Activated T-cell treated with anti-CD3 and anti-CD28 coated beads, Interleukin-2, amount 50 U/mL, for 4 hours (primary cell): ENCODE measurements around the gene TRIB2. TPM values are rescaled to one million over a fixed set of nuclear protein-coding genes. Genes with fewer than 3 reads are reported as not detected.

Experiments
- ATAC-seq, 2 donors: fragments of 200-7000 bp; cut with Tn5 transposase; one replicate each; pipeline ENCODE4 v1.10.0; 2021
- DNase-seq: peaks from one replicate; pipeline ENCODE4 v3.0.0-alpha.2; 2020
- H3K27me3 Mint-ChIP-seq: one replicate; pipeline ENCODE4 v1.8.0; 2021; ENCODE audit warnings: low read depth, mixed read lengths
- H3K36me3 Mint-ChIP-seq: one replicate; pipeline ENCODE4 v1.8.0; 2022; ENCODE audit warnings: mixed read lengths; ENCODE audit not compliant: insufficient read depth
- H3K4me1 Mint-ChIP-seq: one replicate; pipeline ENCODE4 v1.8.0; 2021; ENCODE audit warnings: low read depth, mixed read lengths
- H3K4me3 Mint-ChIP-seq: one replicate; pipeline ENCODE4 v1.8.0; 2021; ENCODE audit warnings: mild to moderate bottlenecking, moderate library complexity, mixed read lengths
- H3K9me3 Mint-ChIP-seq: one replicate; pipeline ENCODE4 v1.8.0; 2021; ENCODE audit warnings: mixed read lengths
- total RNA-seq, 3 donors: library from RNA; stranded (reverse); gene quantifications; one replicate each; pipeline ENCODE4 v1.2.1, GENCODE V29; 2021

Gene TRIB2
- total RNA-seq, 3 donors from 2014 or later, result 8.8 to 13.3 (median 9.8) TPM

DNA sequence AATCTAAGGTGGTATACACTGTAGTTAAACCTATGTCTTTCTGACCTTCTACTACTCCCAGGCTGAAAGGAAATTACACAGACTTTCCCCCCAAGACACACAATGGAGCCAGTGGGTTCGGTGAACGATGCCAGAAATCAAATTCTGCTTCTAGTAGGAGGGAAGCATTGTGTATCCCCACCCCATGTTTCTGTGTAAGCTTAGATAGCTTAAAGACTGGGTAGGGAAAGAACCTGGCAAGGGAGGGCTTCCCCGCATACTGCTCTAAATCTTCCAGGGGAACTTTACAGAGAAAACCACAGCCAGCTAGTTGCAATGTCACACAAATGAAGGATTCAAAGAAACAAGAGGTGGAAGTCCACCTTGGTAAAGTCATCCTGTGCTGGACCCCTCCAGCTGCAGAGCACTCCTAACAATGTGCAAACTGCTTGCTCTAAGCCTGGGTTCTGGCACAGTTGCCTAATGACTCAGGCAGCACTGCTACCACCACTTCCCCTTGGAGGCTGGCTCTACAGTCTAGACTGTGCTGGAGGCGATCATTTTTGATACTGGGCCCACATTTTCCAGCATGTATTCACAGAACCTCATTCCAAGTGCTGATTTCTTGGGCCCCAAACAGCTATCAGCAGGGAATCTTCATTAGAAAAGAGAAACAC, 47.5 kb downstream of the TRIB2 start:
- Mint-ChIP-seq H3K36me3 (no peaks in the 10 kb centered on the region), H3K4me1 (peaks cover 11% of the 10 kb centered on the region), H3K27me3 (peaks cover 3% of the 10 kb centered on the region), H3K9me3 (peaks cover 5% of the 10 kb centered on the region), H3K4me3 (no peak overlapping the region)
- DNase-seq (no peak), ATAC-seq (no peak)

DNA sequence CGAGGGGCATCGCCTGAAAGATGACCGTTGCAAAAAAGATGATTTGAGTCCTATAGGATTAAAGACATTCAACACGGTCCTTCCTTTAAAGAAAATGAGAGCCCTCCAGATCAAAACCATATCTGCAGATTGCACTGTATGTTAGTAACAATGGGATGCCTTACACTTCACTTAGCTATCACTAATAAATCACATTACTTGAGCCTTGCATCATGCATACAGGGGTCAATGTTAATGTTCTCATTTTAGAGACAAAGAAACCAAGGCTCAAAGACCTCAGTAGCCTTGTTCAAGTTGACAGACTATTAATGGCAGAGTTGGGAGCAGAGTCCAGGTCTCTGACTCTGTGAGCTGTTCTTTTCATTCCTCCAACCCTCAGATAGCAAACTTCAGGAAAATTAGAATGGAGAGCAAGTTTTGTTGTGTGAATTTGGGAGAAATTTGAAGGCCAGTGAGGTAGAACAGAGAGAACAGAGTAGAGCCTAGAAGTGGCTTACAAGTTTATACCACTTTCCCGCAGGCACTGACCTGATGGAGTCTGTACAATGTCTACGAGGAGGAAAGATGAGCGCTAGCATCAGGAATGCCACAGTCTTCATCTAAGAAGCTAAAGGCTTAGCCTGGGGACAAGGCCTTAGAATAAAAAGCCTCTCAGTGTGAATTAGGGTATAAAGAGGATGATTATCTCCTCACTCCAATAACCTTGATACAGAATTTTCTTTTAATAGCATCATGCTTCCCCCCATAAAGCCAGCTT, 48.3 kb downstream of the TRIB2 start:
- H3K9me3 Mint-ChIP-seq, result peaks cover 5% of the 10 kb centered on the region
- no peak for ATAC-seq
- peaks cover 8% of the 10 kb centered on the region for H3K27me3 Mint-ChIP-seq
- no peak overlapping the region for H3K4me3 Mint-ChIP-seq
- no peak for DNase-seq
- H3K36me3 Mint-ChIP-seq, result no peaks in the 10 kb centered on the region
- peaks cover 11% of the 10 kb centered on the region for H3K4me1 Mint-ChIP-seq

DNA sequence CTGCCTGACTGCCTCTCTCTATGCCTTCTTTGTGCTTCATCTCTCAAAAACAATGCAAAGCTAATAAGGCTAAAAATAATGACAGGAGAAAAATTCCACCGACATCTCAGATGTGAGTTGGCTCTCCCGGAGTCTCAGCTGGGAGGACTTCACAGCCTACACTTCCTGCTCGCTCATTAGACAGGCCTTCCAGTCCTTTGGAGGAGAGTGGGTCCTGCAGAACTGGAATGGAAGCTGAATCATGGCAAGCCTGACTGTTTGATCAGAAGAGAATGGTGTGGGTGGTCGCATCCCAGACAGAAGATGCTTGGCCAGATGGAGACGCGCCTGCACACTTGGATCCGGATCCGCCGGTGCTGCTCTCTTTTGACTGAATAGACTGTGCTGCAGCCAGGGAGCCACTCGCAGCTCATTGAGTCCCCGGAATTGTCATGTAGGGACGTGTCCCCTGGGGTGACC, 49.7 kb downstream of the TRIB2 start:
- H3K4me3 Mint-ChIP-seq, result no peak overlapping the region
- no peak for DNase-seq
- no peaks in the 10 kb centered on the region for H3K4me1 Mint-ChIP-seq
- no peak for ATAC-seq
- no peaks in the 10 kb centered on the region for H3K36me3 Mint-ChIP-seq
- peaks cover 5% of the 10 kb centered on the region for H3K9me3 Mint-ChIP-seq
- H3K27me3 Mint-ChIP-seq, result peaks cover 9% of the 10 kb centered on the region

DNA sequence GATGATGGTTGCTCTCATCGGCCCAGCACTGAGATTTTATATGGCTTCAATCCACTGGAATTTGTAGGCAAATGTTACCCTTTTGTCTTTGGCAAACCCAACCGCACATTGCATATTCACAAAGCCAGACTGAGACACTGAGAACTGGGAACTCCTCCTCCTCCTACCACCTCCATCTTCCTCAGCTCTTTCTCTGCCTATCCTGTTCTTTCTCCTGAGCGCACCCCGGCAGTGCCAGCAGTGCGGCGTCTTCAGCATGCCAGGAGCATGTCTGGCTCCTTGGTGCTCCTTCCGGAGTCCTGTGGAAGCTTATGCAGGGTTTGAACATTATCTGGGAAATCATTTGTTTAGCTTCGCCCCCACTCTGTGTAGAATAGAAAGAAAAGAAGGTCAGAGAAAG, 50.8 kb downstream of the TRIB2 start:
- ATAC-seq, result no peak
- no peak overlapping the region for H3K4me3 Mint-ChIP-seq
- peaks cover 5% of the 10 kb centered on the region for H3K9me3 Mint-ChIP-seq
- H3K27me3 Mint-ChIP-seq, result peaks cover 12% of the 10 kb centered on the region
- DNase-seq, result no peak
- no peaks in the 10 kb centered on the region for H3K36me3 Mint-ChIP-seq
- H3K4me1 Mint-ChIP-seq, result no peaks in the 10 kb centered on the region

- Mint-ChIP-seq H3K4me3 (no peak overlapping the region), H3K4me1 (no peaks in the 10 kb centered on the region), H3K9me3 (peaks cover 5% of the 10 kb centered on the region), H3K36me3 (no peaks in the 10 kb centered on the region), H3K27me3 (peaks cover 12% of the 10 kb centered on the region)
- no peak for ATAC-seq
- no peak for DNase-seq
Observed at GRCh38 chr2:12767996-12768624, 51.4 kb downstream of the TRIB2 start.

GRCh38 chr2:12769492-12770105, 52.9 kb downstream of the TRIB2 start:
- DNase-seq (no peak), ATAC-seq (no peak)
- H3K4me3 Mint-ChIP-seq, result no peak overlapping the region
- peaks cover 2% of the 10 kb centered on the region for H3K9me3 Mint-ChIP-seq
- no peaks in the 10 kb centered on the region for H3K36me3 Mint-ChIP-seq
- H3K27me3 Mint-ChIP-seq, result peaks cover 12% of the 10 kb centered on the region
- H3K4me1 Mint-ChIP-seq, result no peaks in the 10 kb centered on the region

DNA sequence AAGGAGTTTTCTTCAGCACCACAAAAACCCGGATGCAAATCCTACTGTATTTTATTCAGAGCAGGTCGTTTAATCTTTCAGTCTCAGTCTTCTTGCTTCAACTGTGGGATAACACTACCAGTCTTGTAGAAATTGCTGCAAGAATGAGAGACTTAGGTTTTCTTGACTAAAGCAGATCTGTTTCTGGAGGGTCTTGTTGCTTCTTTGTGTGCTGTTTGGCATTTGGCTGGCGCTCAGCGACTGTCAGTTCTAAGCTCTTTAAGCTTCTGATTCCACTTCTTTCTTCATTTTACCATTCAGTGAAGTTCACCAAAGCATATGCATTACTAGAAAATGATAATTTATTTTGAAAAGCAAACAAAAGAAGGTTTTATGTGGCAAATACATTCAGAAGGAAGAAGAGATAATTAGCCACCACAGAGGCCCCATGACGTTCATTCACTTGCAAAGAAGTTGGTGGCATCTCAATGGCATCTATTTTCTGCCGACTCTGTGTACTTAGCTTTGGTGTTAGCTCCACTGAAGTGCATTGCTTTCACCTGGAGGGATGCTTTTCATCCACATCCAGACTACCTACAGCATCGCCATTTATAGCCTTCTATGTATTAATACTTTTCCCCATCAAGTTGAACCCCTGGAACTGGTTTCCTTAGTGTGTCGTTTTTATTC, 53.7 kb downstream of the TRIB2 start:
- H3K4me1 Mint-ChIP-seq, result no peaks in the 10 kb centered on the region
- ATAC-seq, result no peak
- peaks cover 12% of the 10 kb centered on the region for H3K27me3 Mint-ChIP-seq
- H3K36me3 Mint-ChIP-seq, result no peaks in the 10 kb centered on the region
- no peak for DNase-seq
- H3K9me3 Mint-ChIP-seq, result no peaks in the 10 kb centered on the region
- H3K4me3 Mint-ChIP-seq, result no peak overlapping the region

- ATAC-seq (no peak), DNase-seq (no peak)
- Mint-ChIP-seq H3K27me3 (peaks cover 12% of the 10 kb centered on the region), H3K4me3 (no peak overlapping the region), H3K4me1 (no peaks in the 10 kb centered on the region), H3K36me3 (no peaks in the 10 kb centered on the region), H3K9me3 (no peaks in the 10 kb centered on the region)
Observed at GRCh38 chr2:12771154-12771553, 54.4 kb downstream of the TRIB2 start.

- no peak overlapping the region for H3K4me3 Mint-ChIP-seq
- H3K36me3 Mint-ChIP-seq, result no peaks in the 10 kb centered on the region
- DNase-seq, result no peak
- no peak for ATAC-seq
- no peaks in the 10 kb centered on the region for H3K4me1 Mint-ChIP-seq
- no peaks in the 10 kb centered on the region for H3K9me3 Mint-ChIP-seq
- peaks cover 8% of the 10 kb centered on the region for H3K27me3 Mint-ChIP-seq
Observed at GRCh38 chr2:12773586-12774394, 57.1 kb downstream of the TRIB2 start.

DNA sequence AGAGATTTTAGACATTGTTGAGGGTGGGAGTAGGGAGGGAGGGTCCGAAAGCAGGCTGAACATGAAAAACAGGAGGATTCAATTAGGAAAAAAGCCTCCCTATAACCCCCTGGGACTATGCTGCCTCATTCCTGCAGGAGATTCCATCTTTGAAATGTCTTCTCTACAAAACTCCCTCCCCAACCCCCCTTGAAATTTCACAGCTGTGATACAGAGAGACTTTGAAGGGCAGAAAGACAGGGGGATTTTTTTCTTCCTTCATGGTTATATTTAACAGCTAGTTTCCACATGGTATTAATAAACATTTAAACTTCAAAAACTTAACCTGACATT, 57.6 kb downstream of the TRIB2 start:
- no peaks in the 10 kb centered on the region for H3K4me1 Mint-ChIP-seq
- H3K36me3 Mint-ChIP-seq, result no peaks in the 10 kb centered on the region
- ATAC-seq, result no peak
- DNase-seq, result no peak
- H3K9me3 Mint-ChIP-seq, result no peaks in the 10 kb centered on the region
- H3K27me3 Mint-ChIP-seq, result peaks cover 8% of the 10 kb centered on the region
- H3K4me3 Mint-ChIP-seq, result no peak overlapping the region

DNA sequence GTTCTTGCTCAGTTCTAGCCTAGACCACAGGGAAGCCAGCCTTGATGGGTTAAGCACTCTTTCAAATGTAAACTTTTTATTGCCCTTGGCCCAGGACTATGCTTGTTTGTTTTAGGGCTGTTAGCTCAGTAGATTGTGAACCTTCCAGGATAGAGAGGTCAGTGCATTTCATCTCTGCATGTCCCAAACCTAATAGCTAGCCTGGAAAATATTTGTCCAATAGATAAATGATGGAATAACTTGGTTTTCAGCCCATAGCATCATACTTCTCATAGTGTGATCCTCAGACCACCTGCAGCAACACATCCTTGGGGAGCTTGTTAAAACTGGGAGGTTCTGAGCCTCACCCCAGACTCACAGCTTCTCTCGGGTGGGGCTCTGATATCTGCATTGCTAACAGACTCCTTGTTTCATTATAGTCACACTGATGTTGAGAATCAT, 59.8 kb downstream of the TRIB2 start:
- Mint-ChIP-seq H3K27me3 (peaks cover 2% of the 10 kb centered on the region), H3K4me1 (peaks cover 4% of the 10 kb centered on the region), H3K36me3 (no peaks in the 10 kb centered on the region), H3K4me3 (no peak overlapping the region), H3K9me3 (no peaks in the 10 kb centered on the region)
- ATAC-seq (no peak), DNase-seq (no peak)

DNA sequence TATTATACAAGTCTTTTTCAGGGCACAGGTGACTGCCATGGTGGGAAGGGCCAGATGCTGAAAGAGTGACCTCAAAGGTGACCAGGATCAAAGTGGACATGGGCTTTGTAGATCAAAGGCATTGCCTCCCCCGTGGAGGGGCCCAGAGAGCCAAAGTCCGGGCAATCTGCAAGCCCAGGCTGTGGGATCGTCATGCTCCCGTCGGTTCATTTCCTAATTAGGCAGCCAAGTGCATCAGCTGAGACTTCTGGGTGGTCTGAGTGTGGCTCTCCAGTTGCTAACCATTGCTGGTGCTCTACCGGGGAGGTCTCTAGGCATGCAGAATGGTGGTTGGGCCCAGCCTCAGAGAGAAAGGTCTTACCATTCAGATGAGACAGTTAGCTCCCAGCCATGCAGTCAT, 61.6 kb downstream of the TRIB2 start:
- peaks cover 4% of the 10 kb centered on the region for H3K4me1 Mint-ChIP-seq
- H3K36me3 Mint-ChIP-seq, result no peaks in the 10 kb centered on the region
- no peaks in the 10 kb centered on the region for H3K9me3 Mint-ChIP-seq
- ATAC-seq (no peak), DNase-seq (no peak)
- no peak overlapping the region for H3K4me3 Mint-ChIP-seq
- H3K27me3 Mint-ChIP-seq, result peaks cover 2% of the 10 kb centered on the region

DNA sequence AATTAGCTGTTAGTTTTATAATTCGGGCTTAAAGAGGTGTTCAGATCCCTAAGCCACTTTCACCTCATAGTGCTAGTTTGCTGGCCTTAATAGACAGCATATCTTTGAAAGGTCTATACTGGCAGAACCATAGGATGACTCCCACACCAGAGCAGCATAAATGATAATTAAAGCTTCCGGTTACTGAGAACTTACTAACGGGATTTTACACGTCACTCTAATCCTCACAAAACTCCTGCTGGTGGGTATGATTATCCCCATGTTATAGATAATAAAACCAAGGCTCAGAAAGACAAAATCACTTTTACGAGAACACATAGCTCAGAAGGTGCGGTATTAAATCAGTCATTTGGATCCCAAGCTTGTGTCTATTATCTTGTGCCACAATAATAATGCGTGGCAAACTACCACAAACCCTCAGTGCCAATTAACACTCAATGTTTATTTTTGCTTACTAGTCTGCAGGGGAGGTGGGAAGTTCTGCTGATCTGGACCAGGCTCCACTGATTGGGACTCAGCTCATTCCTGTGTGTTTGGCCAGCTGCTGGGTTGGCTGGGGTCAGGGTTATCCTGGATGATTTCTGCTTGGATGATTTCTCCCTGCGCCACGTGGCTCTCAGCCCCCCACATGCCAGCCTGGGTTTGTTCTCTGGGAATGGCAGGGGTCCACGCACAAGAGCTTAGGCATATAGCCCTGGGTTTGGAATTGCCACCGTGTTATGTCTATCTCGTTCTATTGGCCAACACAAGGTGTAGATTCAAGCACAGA, 62.3 kb downstream of the TRIB2 start:
- Mint-ChIP-seq H3K36me3 (no peaks in the 10 kb centered on the region), H3K4me3 (no peak overlapping the region), H3K9me3 (no peaks in the 10 kb centered on the region), H3K27me3 (peaks cover 2% of the 10 kb centered on the region), H3K4me1 (peaks cover 4% of the 10 kb centered on the region)
- ATAC-seq, result no peak
- no peak for DNase-seq
